GM12878 (cell line): ENCODE measurements around the gene GPR146. TPM values are rescaled to one million over a fixed set of nuclear protein-coding genes. Genes with fewer than 3 reads are reported as not detected.

Experiments
- ATAC-seq: fragments of 200-7000 bp; cut with Tn5 transposase; 3 replicates; pipeline ENCODE4 v1.9.1; 2020; ENCODE audit warnings: mild to moderate bottlenecking, moderate library complexity
- BruUV-seq: library from RNA; stranded (reverse); fragments of 400-500 nt; replicated peaks from 2 replicates; lab custom pipeline; 2021; lab: Mats Ljungman, UMichigan
- CTCF ChIA-PET: fragments of 300-600 bp; sonication (Branson Sonifier 250); formaldehyde crosslinking; extraction: SDS; loops from one replicate; lab custom pipeline; 2021; ENCODE audit warnings: inconsistent platforms; lab: Yijun Ruan, JAX
- POLR2A ChIA-PET: fragments of 350-600 bp; formaldehyde crosslinking; extraction: SDS; loops from one replicate; lab custom pipeline; 2021; ENCODE audit warnings: inconsistent platforms; lab: Charles Lee
- RAD21 ChIA-PET: fragments of 300-600 bp; sonication (Branson Sonifier 250); formaldehyde crosslinking; loops from one replicate; lab custom pipeline; 2023; ENCODE audit warnings: antibody characterized with exemption; ENCODE audit not compliant: unreplicated experiment; lab: Charles Lee
- SMC1A ChIA-PET: fragments of 300-600 bp; sonication (Branson Sonifier 250); formaldehyde crosslinking; loops from one replicate; lab custom pipeline; 2023; ENCODE audit not compliant: unreplicated experiment, uncharacterized antibody; lab: Charles Lee
- DNase-seq: peaks from one replicate; pipeline ENCODE4 v3.0.0-alpha.2; 2011; ENCODE audit warnings: low read depth, low spot score
- FAIRE-seq: peaks from 3 replicates; lab custom pipeline; 2011; peaks lifted over from hg19 to GRCh38; lab: Jason Lieb, UNC
- H2AFZ ChIP-seq: 2 replicates; pipeline ENCODE4 v1.6.0; 2011; ENCODE audit warnings: low read depth, low read length, control low read depth; ENCODE audit not compliant: control insufficient read depth
- H3K27ac ChIP-seq: 2 replicates; pipeline ENCODE4 v1.5.1; 2011; ENCODE audit warnings: control low read depth; ENCODE audit not compliant: control insufficient read depth, insufficient read depth
- H3K27me3 ChIP-seq, 2 experiments: replicated peaks in 1 of 2; 2 replicates each; pipeline versions ENCODE4 v1.6.0 to v1.6.1; 2011; ENCODE audit warnings: low read length in 1 of 2; ENCODE audit not compliant: control insufficient read depth in 2 of 2, insufficient read depth in 2 of 2
- H3K36me3 ChIP-seq, 2 experiments: 2 replicates each; pipeline ENCODE4 v1.5.1; 2011; ENCODE audit warnings: low read length in 1 of 2; ENCODE audit not compliant: control insufficient read depth in 2 of 2, insufficient read depth in 2 of 2
- H3K4me1 ChIP-seq: 2 replicates; pipeline ENCODE4 v1.6.1; 2011; ENCODE audit warnings: mild to moderate bottlenecking, low read length, moderate library complexity, mixed read lengths; ENCODE audit not compliant: control insufficient read depth, insufficient read depth
- H3K4me2 ChIP-seq: 2 replicates; pipeline ENCODE4 v1.6.0; 2011; ENCODE audit warnings: control low read depth; ENCODE audit not compliant: control insufficient read depth, insufficient read depth
- H3K4me3 ChIP-seq: fragments of 200-600 bp; sonication (generic); 2 replicates; pipeline ENCODE4 v1.5.1; 2016
- H3K79me2 ChIP-seq: 2 replicates; pipeline ENCODE4 v1.6.0; 2011; ENCODE audit warnings: low read length; ENCODE audit not compliant: control insufficient read depth, insufficient read depth
- H3K9ac ChIP-seq: 2 replicates; pipeline ENCODE4 v1.8.0; 2011; ENCODE audit warnings: low read length, control low read depth, mixed read lengths; ENCODE audit not compliant: control insufficient read depth, insufficient read depth
- H3K9me3 ChIP-seq: replicated peaks from 3 replicates; pipeline ENCODE4 v1.5.1; 2011; ENCODE audit warnings: mild to moderate bottlenecking, low read length; ENCODE audit not compliant: control insufficient read depth, insufficient read depth
- H4K20me1 ChIP-seq: 2 replicates; pipeline ENCODE4 v1.6.0; 2011; ENCODE audit not compliant: control insufficient read depth, insufficient read depth
- FOS ChIP-seq: IDR thresholded peaks from 3 replicates; pipeline ENCODE4 v1.6.1; 2011; ENCODE audit warnings: borderline replicate concordance; ENCODE audit not compliant: insufficient read length; ENCODE audit errors: extremely low read depth
- HDAC2 ChIP-seq: fragments of 200-600 bp; sonication (generic); IDR thresholded peaks from 2 replicates; pipeline ENCODE4 v1.6.1; 2017
- NFYB ChIP-seq: IDR thresholded peaks from 2 replicates; pipeline ENCODE4 v1.6.1; 2011; ENCODE audit warnings: low read depth, mild to moderate bottlenecking, low read length, improper control_type of control experiment, moderate library complexity; ENCODE audit not compliant: insufficient read depth
- POLR2AphosphoS5 ChIP-seq: IDR thresholded peaks from 2 replicates; pipeline ENCODE4 v1.6.1; 2011; ENCODE audit warnings: mild to moderate bottlenecking, low read length, inconsistent platforms
- SMAD5 ChIP-seq: IDR thresholded peaks from 2 replicates; pipeline ENCODE4 v1.6.1; 2016; ENCODE audit warnings: antibody characterized with exemption, low read depth
- SMARCA5 ChIP-seq: fragments of 450-650 bp; IDR thresholded peaks from 2 replicates; pipeline ENCODE4 v1.6.1; 2017; ENCODE audit warnings: mild to moderate bottlenecking
- SMC3 ChIP-seq: IDR thresholded peaks from 2 replicates; pipeline ENCODE4 v1.6.1; 2011; ENCODE audit warnings: low read length, improper control_type of control experiment, borderline replicate concordance
- TCF3 ChIP-seq: IDR thresholded peaks from 2 replicates; pipeline ENCODE4 v1.6.1; 2012; ENCODE audit warnings: low read depth, mild to moderate bottlenecking, low read length, borderline replicate concordance; ENCODE audit not compliant: insufficient read depth
- WRNIP1 ChIP-seq: IDR thresholded peaks from 2 replicates; pipeline ENCODE4 v1.6.1; 2011; ENCODE audit warnings: low read depth, low read length, improper control_type of control experiment, borderline replicate concordance
- ZNF217 ChIP-seq: fragments of 450-650 bp; IDR thresholded peaks from 2 replicates; pipeline ENCODE4 v1.6.1; 2017; ENCODE audit warnings: antibody characterized with exemption, mild to moderate bottlenecking
- WGBS: methylation state at CpG from one replicate; pipeline ENCODE4 v1.1.6; 2016; ENCODE audit warnings: low lambda C conversion rate; ENCODE audit not compliant: insufficient replicate concordance, insufficient coverage; ENCODE audit errors: missing lambda C conversion rate; 5-methylcytosine and 5-hydroxymethylcytosine counted together
- in situ Hi-C: fragments of 300-500 bp; cut with MboI; formaldehyde crosslinking; loops from 9 replicates; pipeline ENCODE4 v1.14.3; 2018; ENCODE audit warnings: mixed read lengths
- intact Hi-C: fragments of 100-400 bp; cut with micrococcal nuclease; formaldehyde crosslinking; loops from one replicate; pipeline ENCODE4 v1.14.2; 2022; ENCODE audit not compliant: unreplicated experiment
- polyA plus RNA-seq, 11 experiments: library from polyadenylated mRNA; depleted of rRNA in 4 of 11; unstranded in 6 of 11; stranded (reverse) in 5 of 11; fragments of >200 nt; fragmentation: Nextera tagmentation in 4 of 11; fragmentation: Illumina TruSeq in 1 of 11; extraction: Ambion mirVana in 4 of 11; extraction: Trizol in 1 of 11; gene quantifications; 1 replicate in 1 of 11; 2 replicates in 10 of 11; pipeline versions ENCODE4 v1.2.1 to v1.2.3, GENCODE V29; 2011 to 2016; ENCODE audit warnings: inconsistent platforms in 2 of 11, missing spikeins in 2 of 11, low read depth in 1 of 11
- total RNA-seq, 4 experiments: library from RNA; depleted of rRNA in 3 of 4; stranded (reverse); fragments of >200 nt in 3 of 4; fragmentation: Illumina TruSeq in 1 of 4; extraction: Trizol in 1 of 4; gene quantifications; 2 replicates each; pipeline versions ENCODE4 v1.2.1 to v1.2.3, GENCODE V29; 2013 to 2021
- TF ChIP-seq, protein P1 (sequence below): fragments of 450-650 bp; formaldehyde crosslinking; IDR thresholded peaks from 2 replicates; pipeline ENCODE4 v1.4.0; 2022; ENCODE audit warnings: mild to moderate bottlenecking, moderate library complexity
- TF ChIP-seq, protein P2 (sequence below): IDR thresholded peaks from 2 replicates; pipeline ENCODE4 v1.6.1; 2011; ENCODE audit warnings: low read depth, mild to moderate bottlenecking, low read length, moderate library complexity, borderline replicate concordance; ENCODE audit errors: extremely low read depth
- TF ChIP-seq, protein P3 (sequence below): IDR thresholded peaks from 2 replicates; pipeline ENCODE4 v1.6.1; 2012; ENCODE audit warnings: low read depth, low read length, improper control_type of control experiment
- TF ChIP-seq, protein P4 (sequence below): fragments of 450-650 bp; IDR thresholded peaks from 2 replicates; pipeline ENCODE4 v1.6.1; 2016; ENCODE audit warnings: mild to moderate bottlenecking, moderate library complexity, borderline replicate concordance

Gene GPR146
- total and polyA plus RNA-seq, 10 of the 15 experiments (the other 5 are each of a cell fraction or from before 2014, with no cell fraction given) = 0.19 to 12.0 (median 0.54) TPM; not detected in 2

DNA sequence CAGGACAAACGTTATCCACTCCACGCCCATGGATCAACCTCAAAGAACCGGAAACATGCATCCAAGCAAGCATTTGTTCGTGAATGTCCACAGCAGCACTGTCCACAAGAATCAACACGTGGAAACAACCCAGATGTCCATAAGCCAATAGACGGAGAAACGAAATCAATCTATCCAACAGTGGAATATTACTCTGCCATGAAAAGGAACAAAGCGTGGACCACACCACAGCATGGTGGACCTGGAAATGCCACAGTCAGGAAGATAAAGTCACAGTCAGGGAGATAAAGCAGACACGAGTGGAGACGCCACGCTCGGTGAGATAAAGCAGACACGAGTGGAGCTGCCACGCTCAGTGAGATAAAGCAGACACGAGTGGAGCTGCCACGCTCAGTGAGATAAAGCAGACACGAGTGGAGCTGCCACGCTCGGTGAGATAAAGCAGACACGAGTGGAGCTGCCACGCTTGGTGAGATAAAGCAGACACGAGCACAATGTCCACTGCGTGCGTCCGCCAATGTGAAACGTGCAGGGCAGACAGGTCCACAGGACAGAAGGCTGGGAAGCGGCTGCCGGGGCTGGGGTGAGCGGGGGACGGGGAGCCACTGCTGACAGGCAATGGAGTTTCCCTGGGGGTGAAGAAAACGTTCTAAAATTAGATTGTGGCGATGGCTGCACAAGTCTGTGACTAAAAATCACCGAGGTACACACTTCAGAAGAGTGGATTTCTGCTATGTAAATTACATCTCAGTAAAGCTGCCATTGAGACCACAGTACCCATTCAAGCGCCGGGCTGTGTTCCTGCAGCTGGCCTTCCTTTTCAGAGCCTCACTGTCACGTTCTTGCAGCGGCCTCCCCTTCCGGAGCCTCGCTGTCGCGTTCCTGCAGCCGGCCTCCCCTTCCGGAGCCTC, 54.2 kb downstream of the GPR146 start:
- H4K20me1 ChIP-seq = no peaks in the 10 kb centered on the region
- H3K4me2 ChIP-seq = no peak overlapping the region
- FAIRE-seq (peak; percentile 59), DNase-seq (no peak), ATAC-seq (peak; percentile 4; the same call in 1 of the 3 replicates)
- in situ Hi-C loops (no loop called here), intact Hi-C loops (no loop called here)
- no peak overlapping the region for H3K9ac ChIP-seq
- ChIA-PET CTCF (interaction anchor here (0.9 to 1.6 kb wide), 4 partner anchors 33 to 106 kb away, joined by 3 to 6 read pairs (median 4); no protein-coding TSS in a partner anchor), SMC1A (interaction anchor here (1.0 to 1.6 kb wide), 3 partner anchors 11 to 39 kb away, joined by 3 to 7 read pairs (median 3); partner anchors contain the start of gene GPER1), POLR2A (no interaction called here), RAD21 (interaction anchor here (1.0 kb wide), 1 partner anchor 53 kb away, joined by 4 read pairs; no protein-coding TSS in a partner anchor)
- H3K4me3 ChIP-seq = no peak overlapping the region
- H3K27me3 ChIP-seq = no peaks in the 10 kb centered on the region
- no peak overlapping the region for H3K27ac ChIP-seq
- BruUV-seq = no TSS peak
- no peak overlapping the region for H2AFZ ChIP-seq
- H3K36me3 ChIP-seq = peaks cover 1 to 2% of the 10 kb centered on the region in 2 experiments; a peak in 2 of 4 replicates
- H3K9me3 ChIP-seq = no peaks in the 10 kb centered on the region; the same call in 2 of the 3 replicates
- WGBS = 59% methylated on average over 42 of the region's 43 CpGs
- peaks cover 1% of the 10 kb centered on the region; the same call in 1 of the 2 replicates for H3K79me2 ChIP-seq
- H3K4me1 ChIP-seq = peaks cover 11% of the 10 kb centered on the region
- TF ChIP-seq NFYB (no peak), TCF3 (no peak), FOS (no peak), SMARCA5 (0 out of 2 replicates have a peak, but pooled peaks have one; percentile 48), POLR2AphosphoS5 (no peak), SMAD5 (no peak), SMC3 (no peak), ZNF217 (no peak), HDAC2 (no peak), WRNIP1 (no peak)
- TF ChIP-seq, protein P1, sequence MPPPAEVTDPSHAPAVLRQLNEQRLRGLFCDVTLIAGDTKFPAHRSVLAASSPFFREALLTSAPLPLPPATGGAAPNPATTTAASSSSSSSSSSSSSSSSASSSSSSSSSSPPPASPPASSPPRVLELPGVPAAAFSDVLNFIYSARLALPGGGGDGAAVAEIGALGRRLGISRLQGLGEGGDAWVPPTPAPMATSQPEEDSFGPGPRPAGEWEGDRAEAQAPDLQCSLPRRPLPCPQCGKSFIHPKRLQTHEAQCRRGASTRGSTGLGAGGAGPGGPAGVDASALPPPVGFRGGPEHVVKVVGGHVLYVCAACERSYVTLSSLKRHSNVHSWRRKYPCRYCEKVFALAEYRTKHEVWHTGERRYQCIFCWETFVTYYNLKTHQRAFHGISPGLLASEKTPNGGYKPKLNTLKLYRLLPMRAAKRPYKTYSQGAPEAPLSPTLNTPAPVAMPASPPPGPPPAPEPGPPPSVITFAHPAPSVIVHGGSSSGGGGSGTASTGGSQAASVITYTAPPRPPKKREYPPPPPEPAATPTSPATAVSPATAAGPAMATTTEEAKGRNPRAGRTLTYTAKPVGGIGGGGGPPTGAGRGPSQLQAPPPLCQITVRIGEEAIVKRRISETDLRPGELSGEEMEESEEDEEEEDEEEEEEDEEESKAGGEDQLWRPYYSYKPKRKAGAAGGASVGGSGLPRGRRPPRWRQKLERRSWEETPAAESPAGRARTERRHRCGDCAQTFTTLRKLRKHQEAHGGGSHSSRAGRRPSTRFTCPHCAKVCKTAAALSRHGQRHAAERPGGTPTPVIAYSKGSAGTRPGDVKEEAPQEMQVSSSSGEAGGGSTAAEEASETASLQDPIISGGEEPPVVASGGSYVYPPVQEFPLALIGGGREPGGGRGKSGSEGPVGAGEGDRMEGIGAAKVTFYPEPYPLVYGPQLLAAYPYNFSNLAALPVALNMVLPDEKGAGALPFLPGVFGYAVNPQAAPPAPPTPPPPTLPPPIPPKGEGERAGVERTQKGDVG = no peak
- TF ChIP-seq, protein P2, sequence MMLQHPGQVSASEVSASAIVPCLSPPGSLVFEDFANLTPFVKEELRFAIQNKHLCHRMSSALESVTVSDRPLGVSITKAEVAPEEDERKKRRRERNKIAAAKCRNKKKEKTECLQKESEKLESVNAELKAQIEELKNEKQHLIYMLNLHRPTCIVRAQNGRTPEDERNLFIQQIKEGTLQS = no peak
- TF ChIP-seq, protein P3, sequence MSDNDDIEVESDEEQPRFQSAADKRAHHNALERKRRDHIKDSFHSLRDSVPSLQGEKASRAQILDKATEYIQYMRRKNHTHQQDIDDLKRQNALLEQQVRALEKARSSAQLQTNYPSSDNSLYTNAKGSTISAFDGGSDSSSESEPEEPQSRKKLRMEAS = no peak
- TF ChIP-seq, protein P4, sequence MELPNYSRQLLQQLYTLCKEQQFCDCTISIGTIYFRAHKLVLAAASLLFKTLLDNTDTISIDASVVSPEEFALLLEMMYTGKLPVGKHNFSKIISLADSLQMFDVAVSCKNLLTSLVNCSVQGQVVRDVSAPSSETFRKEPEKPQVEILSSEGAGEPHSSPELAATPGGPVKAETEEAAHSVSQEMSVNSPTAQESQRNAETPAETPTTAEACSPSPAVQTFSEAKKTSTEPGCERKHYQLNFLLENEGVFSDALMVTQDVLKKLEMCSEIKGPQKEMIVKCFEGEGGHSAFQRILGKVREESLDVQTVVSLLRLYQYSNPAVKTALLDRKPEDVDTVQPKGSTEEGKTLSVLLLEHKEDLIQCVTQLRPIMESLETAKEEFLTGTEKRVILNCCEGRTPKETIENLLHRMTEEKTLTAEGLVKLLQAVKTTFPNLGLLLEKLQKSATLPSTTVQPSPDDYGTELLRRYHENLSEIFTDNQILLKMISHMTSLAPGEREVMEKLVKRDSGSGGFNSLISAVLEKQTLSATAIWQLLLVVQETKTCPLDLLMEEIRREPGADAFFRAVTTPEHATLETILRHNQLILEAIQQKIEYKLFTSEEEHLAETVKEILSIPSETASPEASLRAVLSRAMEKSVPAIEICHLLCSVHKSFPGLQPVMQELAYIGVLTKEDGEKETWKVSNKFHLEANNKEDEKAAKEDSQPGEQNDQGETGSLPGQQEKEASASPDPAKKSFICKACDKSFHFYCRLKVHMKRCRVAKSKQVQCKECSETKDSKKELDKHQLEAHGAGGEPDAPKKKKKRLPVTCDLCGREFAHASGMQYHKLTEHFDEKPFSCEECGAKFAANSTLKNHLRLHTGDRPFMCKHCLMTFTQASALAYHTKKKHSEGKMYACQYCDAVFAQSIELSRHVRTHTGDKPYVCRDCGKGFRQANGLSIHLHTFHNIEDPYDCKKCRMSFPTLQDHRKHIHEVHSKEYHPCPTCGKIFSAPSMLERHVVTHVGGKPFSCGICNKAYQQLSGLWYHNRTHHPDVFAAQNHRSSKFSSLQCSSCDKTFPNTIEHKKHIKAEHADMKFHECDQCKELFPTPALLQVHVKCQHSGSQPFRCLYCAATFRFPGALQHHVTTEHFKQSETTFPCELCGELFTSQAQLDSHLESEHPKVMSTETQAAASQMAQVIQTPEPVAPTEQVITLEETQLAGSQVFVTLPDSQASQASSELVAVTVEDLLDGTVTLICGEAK = no peak
